ENCODE measurements around the gene TUBB2A. TPM values are rescaled to one million over a fixed set of nuclear protein-coding genes. Genes with fewer than 3 reads are reported as not detected.

Gene TUBB2A
- total and polyA plus RNA-seq, 2 of the 8 experiments (the other 6 are each of a cell fraction or from before 2014, with no cell fraction given): 315 to 330 TPM

DNA sequence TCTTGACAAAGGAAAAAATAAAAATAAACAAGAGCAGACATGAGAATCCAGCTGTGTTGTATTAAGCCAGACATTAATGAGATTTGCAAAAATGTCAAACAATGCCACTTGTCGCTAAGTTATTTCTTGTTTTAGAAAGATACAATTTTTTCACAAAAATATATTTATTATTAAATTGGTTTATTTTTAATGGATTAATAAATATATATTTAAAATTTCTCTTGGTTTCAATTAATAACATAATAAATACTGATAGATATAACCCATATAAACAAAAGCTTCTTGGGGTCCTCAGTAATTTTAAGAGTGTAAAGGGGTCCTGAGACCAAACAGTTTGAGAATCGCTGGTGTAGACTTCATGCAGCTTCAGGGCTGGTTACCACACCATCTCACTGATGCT, 44.0 kb upstream of the TUBB2A start:
- H3K23me2 ChIP-seq (ENCODE audit: low read depth, low read length): no peaks in the 10 kb centered on the region
- no peak overlapping the region for H3K9ac ChIP-seq (replicated peaks in 1 of 4; ENCODE audit: extremely low read depth in 1 of 4, low read depth in 3 of 4, low read length in 3 of 4)
- no peak overlapping the region for H2BK15ac ChIP-seq (ENCODE audit: low read length)
- H3K18ac ChIP-seq (ENCODE audit: extremely low read depth, low read length): no peak overlapping the region
- no peaks in the 10 kb centered on the region for H3K79me2 ChIP-seq (ENCODE audit: control insufficient read depth in 1 of 2, insufficient read depth in 2 of 2, low read length in 2 of 2)
- FAIRE-seq: no peak
- DNase-seq (ENCODE audit: low read depth in 1 of 2, low spot score in 2 of 2): no peak
- no peak overlapping the region for H2AK5ac ChIP-seq (ENCODE audit: low read depth, low read length)
- no peak overlapping the region for H2BK20ac ChIP-seq (ENCODE audit: low read length)
- H4K20me1 ChIP-seq (replicated peaks in 1 of 2; ENCODE audit: control insufficient read depth in 1 of 2, insufficient read depth in 2 of 2, low read length in 2 of 2): no peaks in the 10 kb centered on the region
- no peak overlapping the region for H3K27ac ChIP-seq (ENCODE audit: low read depth, low read length)
- H2BK12ac ChIP-seq (ENCODE audit: low read depth, low read length): no peak overlapping the region
- no peak overlapping the region for H4K8ac ChIP-seq (ENCODE audit: extremely low read depth, insufficient read depth, low read length)
- H4K5ac ChIP-seq (ENCODE audit: insufficient read length, low read depth, low read length): no peak overlapping the region
- POLR2A ChIA-PET (ENCODE audit: partially characterized antibody): interaction anchor here (2.3 to 2.7 kb wide), 2 partner anchors 8 to 26 kb away, joined by 8 to 11 read pairs; partner anchors contain the start of gene TUBB2B
- H2BK120ac ChIP-seq (replicated peaks; ENCODE audit: low read depth, low read length): no peak overlapping the region
- H4K91ac ChIP-seq (replicated peaks; ENCODE audit: insufficient read length, low read length): no peak overlapping the region
- no peak overlapping the region for H3K23ac ChIP-seq (ENCODE audit: insufficient read length)
- no peak overlapping the region for H3K14ac ChIP-seq (ENCODE audit: insufficient read length)
- H3K56ac ChIP-seq (replicated peaks; ENCODE audit: insufficient read length, low read depth, low read length): no peak overlapping the region
- H3K4me1 ChIP-seq (replicated peaks in 1 of 4; ENCODE audit: control insufficient read depth in 3 of 4, insufficient read depth in 4 of 4, low read length in 3 of 4): peaks cover 0 to 4% (median 1%) of the 10 kb centered on the region in 4 experiments; a peak in 2 of 7 replicates
- no peak overlapping the region for H2BK5ac ChIP-seq (ENCODE audit: low read depth, low read length)
- H3K27me3 ChIP-seq (replicated peaks in 1 of 4; ENCODE audit: control insufficient read depth in 3 of 4, extremely low read depth in 1 of 4, insufficient read depth in 3 of 4, low read length in 3 of 4): no peaks in the 10 kb centered on the region
- no peaks in the 10 kb centered on the region for H3K79me1 ChIP-seq (ENCODE audit: low read depth, low read length)
- H3K4ac ChIP-seq (replicated peaks; ENCODE audit: insufficient read length, low read depth, low read length): no peak overlapping the region
- H3K36me3 ChIP-seq (ENCODE audit: control insufficient read depth in 2 of 4, insufficient read depth in 4 of 4, low read length in 3 of 4): no peaks in the 10 kb centered on the region
- H2AFZ ChIP-seq (ENCODE audit: low read length): no peak overlapping the region
- H3K4me3 ChIP-seq (ENCODE audit: extremely low read depth in 1 of 4, insufficient read depth in 2 of 4, low read depth in 3 of 4, low read length in 4 of 4): no peak overlapping the region
- CTCF ChIA-PET (ENCODE audit: partially characterized antibody): no interaction called here
- TF ChIP-seq SP2 (IDR thresholded peaks at IDR 0.05; ENCODE audit: low read length): no peak
- TF ChIP-seq CTBP2 (IDR thresholded peaks at IDR 0.05; ENCODE audit: borderline replicate concordance, insufficient read depth, insufficient read length, low read length): no peak
- no peak for TF ChIP-seq CREB1 (IDR thresholded peaks at IDR 0.05)
- H3K9me3 ChIP-seq (ENCODE audit: insufficient read depth in 2 of 2, low read depth in 1 of 2, low read length in 1 of 2): no peaks in the 10 kb centered on the region
- H3K4me2 ChIP-seq (ENCODE audit: insufficient read depth in 1 of 2, low read depth in 2 of 2, low read length in 2 of 2): no peak overlapping the region
- 94% methylated on average over 2 of the region's 2 CpGs; no CpG with 5 or more reads in 1 of the 2 experiments for WGBS, 2 experiments (ENCODE audit: extremely low coverage in 1 of 2, insufficient coverage in 1 of 2, insufficient read length in 1 of 2, insufficient replicate concordance in 2 of 2, low coverage in 1 of 2, low lambda C conversion rate in 2 of 2, missing lambda C conversion rate in 1 of 2)
